ENCODE measurements around the gene NHSL1.

The NHSL1 gene

DNA sequence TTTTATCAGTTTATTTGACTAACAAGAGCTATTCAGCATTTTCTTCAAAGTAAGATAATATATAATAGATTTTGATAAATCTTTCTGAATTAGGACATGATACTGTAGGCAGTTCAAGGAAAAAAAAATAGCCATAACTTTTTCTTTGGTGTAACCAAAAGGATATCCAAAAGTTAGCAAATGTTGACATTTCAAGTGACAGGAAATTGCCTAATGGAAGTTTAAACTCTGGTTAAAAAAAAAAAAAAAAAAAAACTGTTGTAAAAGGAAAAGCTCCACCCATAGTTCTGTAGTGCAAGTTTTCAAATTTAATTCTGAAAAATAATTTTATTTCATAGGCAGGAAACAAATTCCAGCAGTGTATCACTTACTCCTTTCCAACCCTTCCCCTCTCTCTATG lies 76.4 kb downstream of the NHSL1 start:
- no peak overlapping the region for H3K4me3 ChIP-seq (ENCODE audit: low read depth, low read length)
- TF ChIP-seq, protein P1, sequence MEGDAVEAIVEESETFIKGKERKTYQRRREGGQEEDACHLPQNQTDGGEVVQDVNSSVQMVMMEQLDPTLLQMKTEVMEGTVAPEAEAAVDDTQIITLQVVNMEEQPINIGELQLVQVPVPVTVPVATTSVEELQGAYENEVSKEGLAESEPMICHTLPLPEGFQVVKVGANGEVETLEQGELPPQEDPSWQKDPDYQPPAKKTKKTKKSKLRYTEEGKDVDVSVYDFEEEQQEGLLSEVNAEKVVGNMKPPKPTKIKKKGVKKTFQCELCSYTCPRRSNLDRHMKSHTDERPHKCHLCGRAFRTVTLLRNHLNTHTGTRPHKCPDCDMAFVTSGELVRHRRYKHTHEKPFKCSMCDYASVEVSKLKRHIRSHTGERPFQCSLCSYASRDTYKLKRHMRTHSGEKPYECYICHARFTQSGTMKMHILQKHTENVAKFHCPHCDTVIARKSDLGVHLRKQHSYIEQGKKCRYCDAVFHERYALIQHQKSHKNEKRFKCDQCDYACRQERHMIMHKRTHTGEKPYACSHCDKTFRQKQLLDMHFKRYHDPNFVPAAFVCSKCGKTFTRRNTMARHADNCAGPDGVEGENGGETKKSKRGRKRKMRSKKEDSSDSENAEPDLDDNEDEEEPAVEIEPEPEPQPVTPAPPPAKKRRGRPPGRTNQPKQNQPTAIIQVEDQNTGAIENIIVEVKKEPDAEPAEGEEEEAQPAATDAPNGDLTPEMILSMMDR (IDR thresholded peaks at IDR 0.05; ENCODE audit: borderline replicate concordance, insufficient read depth, low read depth, low read length): no peak

DNA sequence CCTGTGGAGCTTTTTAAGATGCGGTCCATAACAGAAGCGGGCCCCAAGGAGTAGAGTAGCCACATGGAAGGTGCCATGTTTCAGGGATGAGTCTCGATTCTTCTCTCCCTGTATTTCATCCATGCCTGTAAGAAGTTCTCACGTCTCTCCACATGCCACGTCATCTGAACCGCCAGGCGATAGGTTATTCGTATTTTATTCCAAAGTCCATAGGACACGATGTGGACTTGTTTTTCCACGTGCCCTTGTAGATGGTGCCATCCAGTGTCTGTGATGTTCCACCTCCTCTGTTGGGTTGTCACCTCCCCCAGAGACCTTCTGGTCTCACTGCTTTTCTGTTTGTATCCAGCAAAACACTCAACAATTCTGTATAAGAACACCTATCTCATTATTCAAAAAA lies 77.7 kb downstream of the NHSL1 start:
- H3K4me3 ChIP-seq (ENCODE audit: low read depth, low read length): no peak overlapping the region
- TF ChIP-seq, protein P1 (IDR thresholded peaks at IDR 0.05; ENCODE audit: borderline replicate concordance, insufficient read depth, low read depth, low read length): no peak

GRCh38 chr6:138421089-138421488 lies 78.2 kb downstream of the NHSL1 start:
- TF ChIP-seq, protein P1 (IDR thresholded peaks at IDR 0.05; ENCODE audit: borderline replicate concordance, insufficient read depth, low read depth, low read length): no peak
- no peak overlapping the region for H3K4me3 ChIP-seq (ENCODE audit: low read depth, low read length)

DNA sequence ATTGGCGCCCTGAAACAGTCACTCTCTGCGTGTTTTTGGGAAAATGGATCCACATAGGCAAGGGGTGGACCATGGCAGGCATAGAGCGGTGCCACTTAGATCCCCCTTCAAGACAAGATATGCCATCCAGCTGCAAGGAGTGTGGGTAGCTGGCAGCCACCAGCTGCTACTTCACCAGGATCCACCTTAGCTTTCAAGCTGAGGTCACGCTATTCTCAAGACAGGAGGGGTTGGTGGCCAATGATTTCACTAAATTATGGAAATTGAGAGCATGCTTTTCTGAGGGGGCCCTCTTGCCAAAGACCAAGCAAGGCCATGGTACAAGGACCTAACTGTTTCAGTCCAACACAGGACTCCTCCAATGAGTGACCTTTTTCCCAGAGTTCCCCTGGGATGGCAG lies 78.9 kb downstream of the NHSL1 start:
- TF ChIP-seq, protein P1 (IDR thresholded peaks at IDR 0.05; ENCODE audit: borderline replicate concordance, insufficient read depth, low read depth, low read length): no peak
- H3K4me3 ChIP-seq (ENCODE audit: low read depth, low read length): no peak overlapping the region

GRCh38 chr6:138419766-138420165 lies 79.5 kb downstream of the NHSL1 start:
- TF ChIP-seq, protein P1 (IDR thresholded peaks at IDR 0.05; ENCODE audit: borderline replicate concordance, insufficient read depth, low read depth, low read length): no peak
- no peak overlapping the region for H3K4me3 ChIP-seq (ENCODE audit: low read depth, low read length)

- TF ChIP-seq, protein P1 (IDR thresholded peaks at IDR 0.05; ENCODE audit: borderline replicate concordance, insufficient read depth, low read depth, low read length): no peak
- H3K4me3 ChIP-seq (ENCODE audit: low read depth, low read length): no peak overlapping the region
Observed at GRCh38 chr6:138418118-138418742, 81.1 kb downstream of the NHSL1 start.

- TF ChIP-seq, protein P1 (IDR thresholded peaks at IDR 0.05; ENCODE audit: borderline replicate concordance, insufficient read depth, low read depth, low read length): no peak
- H3K4me3 ChIP-seq (ENCODE audit: low read depth, low read length): no peak overlapping the region
Observed at GRCh38 chr6:138417493-138418117, 81.7 kb downstream of the NHSL1 start.
